22Rv1 (cell line): ENCODE data around the gene VEGFD.

ENCODE experiments used
- H3K27ac ChIP-seq: fragments of 450-650 bp; 2 replicates; pipeline ENCODE4 v1.5.1; 2017
- CTCF ChIP-seq: fragments of 450-650 bp; IDR thresholded peaks from 2 replicates; pipeline ENCODE4 v1.5.1; 2017; ENCODE audit warnings: mild to moderate bottlenecking
- ZFX ChIP-seq: fragments of 450-650 bp; IDR thresholded peaks from 2 replicates; pipeline ENCODE4 v1.6.1; 2017; ENCODE audit warnings: antibody characterized with exemption, borderline replicate concordance

The VEGFD gene

GRCh38 chrX:15399962-15400391 lies 15.8 kb upstream of the VEGFD start:
- TF ChIP-seq ZFX (no peak), CTCF (no peak)
- H3K27ac ChIP-seq: no peak overlapping the region

- no peak overlapping the region for H3K27ac ChIP-seq
- TF ChIP-seq CTCF (no peak), ZFX (no peak)
Measured at GRCh38 chrX:15398874-15399273, 14.7 kb upstream of the VEGFD start.

- no peak overlapping the region for H3K27ac ChIP-seq
- TF ChIP-seq CTCF: no peak
- no peak for TF ChIP-seq ZFX
Measured at GRCh38 chrX:15395789-15396188, 11.6 kb upstream of the VEGFD start.

GRCh38 chrX:15391850-15392249 lies 7.6 kb upstream of the VEGFD start:
- H3K27ac ChIP-seq: no peak overlapping the region
- TF ChIP-seq CTCF (no peak), ZFX (no peak)

- TF ChIP-seq ZFX (no peak), CTCF (no peak)
- no peak overlapping the region for H3K27ac ChIP-seq
Measured at GRCh38 chrX:15382813-15383212, 1.4 kb downstream of the VEGFD start.

- H3K27ac ChIP-seq: no peak overlapping the region
Measured at GRCh38 chrX:15376956-15377355, 7.3 kb downstream of the VEGFD start.

GRCh38 chrX:15373976-15374375 lies 10.2 kb downstream of the VEGFD start:
- TF ChIP-seq ZFX (no peak), CTCF (no peak)
- no peak overlapping the region for H3K27ac ChIP-seq

More at GRCh38 chrX:15376956-15377355, 7.3 kb downstream of the VEGFD start:
- TF ChIP-seq CTCF (no peak), ZFX (no peak)
